IMR-90 (cell line): ENCODE data around the gene SSH2. TPM values are rescaled to one million over a fixed set of nuclear protein-coding genes. Genes with fewer than 3 reads are reported as not detected.

Experiments
- ATAC-seq: fragments of 200-7000 bp; cut with Tn5 transposase; 2 replicates; pipeline ENCODE4 v1.9.1; 2020; ENCODE audit warnings: low read depth, mild to moderate bottlenecking, moderate library complexity
- BruUV-seq: library from RNA; stranded (reverse); fragments of 400-500 nt; replicated peaks from 2 replicates; lab custom pipeline; 2021; lab: Mats Ljungman, UMichigan
- CTCF ChIA-PET: fragments of 300-600 bp; formaldehyde crosslinking; extraction: SDS; loops from one replicate; lab custom pipeline; 2021; ENCODE audit warnings: antibody characterized with exemption; lab: Yijun Ruan, JAX
- POLR2A ChIA-PET: fragments of 300-600 bp; sonication (Branson Sonifier 250); formaldehyde crosslinking; loops from one replicate; lab custom pipeline; 2022; ENCODE audit warnings: antibody characterized with exemption; ENCODE audit not compliant: unreplicated experiment; lab: Charles Lee
- DNase-seq: peaks from one replicate; pipeline ENCODE4 v3.0.0; 2013
- H2AFZ ChIP-seq: replicated peaks from 2 replicates; pipeline ENCODE3; 2013; ENCODE audit warnings: low read length, mild to moderate bottlenecking; ENCODE audit not compliant: poor library complexity
- H2AK5ac ChIP-seq: 2 replicates; pipeline ENCODE4 v1.6.1; 2013; ENCODE audit warnings: low read depth, low read length, inconsistent platforms
- H2AK9ac ChIP-seq: replicated peaks from 2 replicates; pipeline ENCODE3; 2013; ENCODE audit warnings: mild to moderate bottlenecking, low read depth, low read length, moderate library complexity; ENCODE audit not compliant: poor library complexity
- H2BK120ac ChIP-seq: 2 replicates; pipeline ENCODE4 v1.6.1; 2013; ENCODE audit warnings: low read depth, low read length, inconsistent platforms
- H2BK15ac ChIP-seq: 3 replicates; pipeline ENCODE4 v1.6.1; 2013; ENCODE audit warnings: low read depth, low read length, inconsistent platforms
- H2BK20ac ChIP-seq: 2 replicates; pipeline ENCODE4 v1.6.1; 2013; ENCODE audit warnings: low read depth, mild to moderate bottlenecking, inconsistent platforms, low read length, moderate library complexity
- H2BK5ac ChIP-seq: 2 replicates; pipeline ENCODE4 v1.6.1; 2013; ENCODE audit warnings: mild to moderate bottlenecking, low read depth, low read length, inconsistent platforms; ENCODE audit not compliant: poor library complexity, severe bottlenecking
- H3K14ac ChIP-seq: replicated peaks from 2 replicates; pipeline ENCODE4 v1.6.1; 2013; ENCODE audit warnings: low read depth, low read length, inconsistent platforms
- H3K18ac ChIP-seq: 2 replicates; pipeline ENCODE4 v1.6.1; 2013; ENCODE audit warnings: low read depth, low read length, control low read depth
- H3K23ac ChIP-seq: 2 replicates; pipeline ENCODE4 v1.6.1; 2013; ENCODE audit warnings: low read depth, low read length, inconsistent platforms
- H3K27ac ChIP-seq: 2 replicates; pipeline ENCODE4 v1.5.1; 2013; ENCODE audit warnings: mild to moderate bottlenecking, control low read depth, low read length; ENCODE audit not compliant: insufficient read depth
- H3K27me3 ChIP-seq: 2 replicates; pipeline ENCODE4 v1.6.1; 2013; ENCODE audit warnings: low read length; ENCODE audit not compliant: control insufficient read depth, insufficient read depth
- H3K36me3 ChIP-seq: 2 replicates; pipeline ENCODE4 v1.6.1; 2013; ENCODE audit warnings: low read length, mixed read lengths; ENCODE audit not compliant: control insufficient read depth, insufficient read depth
- H3K4ac ChIP-seq: 2 replicates; pipeline ENCODE4 v1.6.1; 2013; ENCODE audit warnings: low read depth, low read length, inconsistent platforms
- H3K4me1 ChIP-seq: 2 replicates; pipeline ENCODE4 v1.6.1; 2013; ENCODE audit warnings: low read length, mixed read lengths; ENCODE audit not compliant: control insufficient read depth, insufficient read depth
- H3K4me2 ChIP-seq: 2 replicates; pipeline ENCODE4 v1.6.1; 2013; ENCODE audit warnings: low read depth, mild to moderate bottlenecking, control low read depth, low read length, moderate library complexity
- H3K4me3 ChIP-seq: 2 replicates; pipeline ENCODE4 v1.5.1; 2013; ENCODE audit warnings: low read depth, mild to moderate bottlenecking, control low read depth, low read length, moderate library complexity; ENCODE audit not compliant: insufficient read depth
- H3K56ac ChIP-seq: 2 replicates; pipeline ENCODE4 v1.6.1; 2013; ENCODE audit warnings: low read length, inconsistent platforms; ENCODE audit not compliant: insufficient read depth; ENCODE audit errors: extremely low read depth
- H3K79me1 ChIP-seq, 2 experiments: 2 replicates each; pipeline ENCODE4 v1.6.1; 2013; ENCODE audit warnings: low read length in 2 of 2, inconsistent platforms in 1 of 2, low read depth in 1 of 2
- H3K9ac ChIP-seq: 2 replicates; pipeline ENCODE4 v1.6.1; 2013; ENCODE audit warnings: low read depth, low read length, control low read depth
- H3K9me1 ChIP-seq: 2 replicates; pipeline ENCODE4 v1.6.1; 2013; ENCODE audit warnings: low read length, inconsistent platforms; ENCODE audit not compliant: insufficient read depth
- H3K9me3 ChIP-seq: 2 replicates; pipeline ENCODE4 v1.6.1; 2013; ENCODE audit warnings: low read length; ENCODE audit not compliant: control insufficient read depth, insufficient read depth
- H4K20me1 ChIP-seq: 2 replicates; pipeline ENCODE4 v1.6.1; 2013; ENCODE audit warnings: low read length, inconsistent platforms; ENCODE audit not compliant: insufficient read depth
- H4K5ac ChIP-seq: 2 replicates; pipeline ENCODE4 v1.6.1; 2013; ENCODE audit warnings: mild to moderate bottlenecking, low read depth, low read length, control low read depth
- H4K8ac ChIP-seq, 2 experiments: 2 replicates each; pipeline ENCODE4 v1.6.1; 2013; ENCODE audit warnings: low read depth in 2 of 2, low read length in 2 of 2, control low read depth in 1 of 2, inconsistent platforms in 1 of 2
- H4K91ac ChIP-seq: 2 replicates; pipeline ENCODE4 v1.6.1; 2013; ENCODE audit warnings: low read depth, low read length, inconsistent platforms; ENCODE audit not compliant: insufficient read depth
- BHLHE40 ChIP-seq: fragments of 150-350 bp; IDR thresholded peaks from 2 replicates; pipeline ENCODE4 v1.6.1; 2016; ENCODE audit warnings: mild to moderate bottlenecking, low read depth, low read length
- CTCF ChIP-seq: conservative IDR thresholded peaks from 2 replicates; pipeline ENCODE4 v1.5.1; 2012; ENCODE audit warnings: mild to moderate bottlenecking, low read depth, low read length, improper control_type of control experiment
- FOS ChIP-seq: fragments of 150-350 bp; IDR thresholded peaks from 2 replicates; pipeline ENCODE4 v1.6.1; 2016; ENCODE audit warnings: low read depth, low read length
- MAFK ChIP-seq: IDR thresholded peaks from 2 replicates; pipeline ENCODE4 v1.6.1; 2012; ENCODE audit warnings: low read depth, low read length, improper control_type of control experiment
- MAZ ChIP-seq: IDR thresholded peaks from 2 replicates; pipeline ENCODE4 v1.6.1; 2012; ENCODE audit warnings: low read depth, mild to moderate bottlenecking, low read length, improper control_type of control experiment, moderate library complexity, borderline replicate concordance
- MXI1 ChIP-seq: IDR thresholded peaks from 2 replicates; pipeline ENCODE4 v1.6.1; 2012; ENCODE audit warnings: low read depth, mild to moderate bottlenecking, low read length, moderate library complexity, borderline replicate concordance
- NFE2L2 ChIP-seq: fragments of 150-350 bp; IDR thresholded peaks from 2 replicates; pipeline ENCODE4 v1.6.1; 2016; ENCODE audit warnings: low read depth, mild to moderate bottlenecking, low read length
- POLR2A ChIP-seq: IDR thresholded peaks from 2 replicates; pipeline ENCODE4 v1.6.1; 2012; ENCODE audit warnings: mild to moderate bottlenecking, low read depth, low read length
- RCOR1 ChIP-seq: IDR thresholded peaks from 2 replicates; pipeline ENCODE4 v1.6.1; 2012; ENCODE audit warnings: mild to moderate bottlenecking, low read length, improper control_type of control experiment; ENCODE audit not compliant: insufficient replicate concordance
- RFX5 ChIP-seq: IDR thresholded peaks from 2 replicates; pipeline ENCODE4 v1.8.0; 2012; ENCODE audit warnings: low read depth, mild to moderate bottlenecking, low read length, moderate library complexity
- SMC3 ChIP-seq: fragments of 150-350 bp; IDR thresholded peaks from 2 replicates; pipeline ENCODE4 v1.6.1; 2016; ENCODE audit warnings: low read depth, mild to moderate bottlenecking, antibody characterized with exemption, low read length, moderate library complexity
- WGBS, 2 experiments: methylation state at CpG; one replicate each; pipeline versions ENCODE4 v1.1.5 to v1.1.7; 2013; ENCODE audit warnings: missing lambda C conversion rate in 2 of 2; ENCODE audit not compliant: insufficient read length in 1 of 2; ENCODE audit errors: extremely low coverage in 2 of 2; 5-methylcytosine and 5-hydroxymethylcytosine counted together
- dilution Hi-C: fragments of 300-500 bp; cut with HindIII; formaldehyde crosslinking; loops from one replicate; pipeline ENCODE4 v1.14.3; 2018; ENCODE audit warnings: low sequenced_read_pairs; ENCODE audit not compliant: unreplicated experiment
- in situ Hi-C: fragments of 300-500 bp; cut with MboI; formaldehyde crosslinking; loops from 3 replicates; pipeline ENCODE4 v1.14.3; 2019; ENCODE audit warnings: low sequenced_read_pairs, inconsistent platforms, mixed read lengths
- intact Hi-C: fragments of 100-400 bp; cut with micrococcal nuclease; formaldehyde crosslinking; loops from 2 replicates; pipeline ENCODE4 v1.10.0; 2022
- polyA plus RNA-seq, 3 experiments: library from polyadenylated mRNA; depleted of rRNA; stranded (reverse); fragments of >200 nt; gene quantifications; 2 replicates each; pipeline ENCODE4 v1.2.3, GENCODE V29; 2012; ENCODE audit warnings: low replicate concordance in 1 of 3
- total RNA-seq: library from RNA; depleted of rRNA; stranded (reverse); fragments of >200 nt; gene quantifications from 2 replicates; pipeline ENCODE4 v1.2.3, GENCODE V29; 2012
- TF ChIP-seq, protein P1 (sequence below): fragments of 150-350 bp; IDR thresholded peaks from 2 replicates; pipeline ENCODE4 v1.6.1; 2016; ENCODE audit warnings: low read depth, mild to moderate bottlenecking, low read length, moderate library complexity, borderline replicate concordance
- TF ChIP-seq, protein P2 (sequence below): fragments of 150-350 bp; IDR thresholded peaks from 2 replicates; pipeline ENCODE4 v1.6.1; 2017; ENCODE audit warnings: mild to moderate bottlenecking, antibody characterized with exemption, low read length, low read depth

SSH2 gene
- total and polyA plus RNA-seq, 2 of the 4 experiments (the other 2 are of a cell fraction): 9.3 TPM

DNA sequence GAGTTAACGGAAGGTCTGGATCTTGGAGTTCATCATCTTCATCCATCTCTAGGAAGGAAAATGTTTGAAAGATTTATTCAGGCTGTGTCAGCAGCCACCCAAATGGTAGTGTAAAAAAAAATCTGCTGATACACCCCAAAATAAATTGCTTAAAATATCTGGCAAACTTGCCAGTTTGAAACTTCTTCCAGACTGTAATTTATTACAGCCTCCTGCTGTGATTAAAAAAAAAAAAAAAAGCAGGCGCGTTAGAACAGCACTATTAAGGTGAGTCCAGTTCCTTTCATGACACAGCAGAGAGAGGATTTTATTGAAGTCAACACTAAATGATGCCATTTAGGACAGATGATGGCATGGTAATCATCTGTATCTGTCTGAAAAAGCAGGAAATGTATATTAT lies 166.8 kb downstream of the SSH2 start:
- intact Hi-C loops: no loop called here

More for the DNA sequence above, 166.8 kb downstream of the SSH2 start:
- no peaks in the 10 kb centered on the region for H3K27me3 ChIP-seq
- H2AFZ ChIP-seq: no peak overlapping the region
- H3K4ac ChIP-seq: no peak overlapping the region
- no peaks in the 10 kb centered on the region for H3K9me3 ChIP-seq
- H3K4me3 ChIP-seq: no peak overlapping the region
- no peak overlapping the region for H3K9ac ChIP-seq
- H3K4me2 ChIP-seq: no peak overlapping the region
- CTCF ChIA-PET: no interaction called here
- H3K9me1 ChIP-seq: no peaks in the 10 kb centered on the region; the same call in 1 of the 2 replicates
- H3K27ac ChIP-seq: no peak overlapping the region
- H3K14ac ChIP-seq: no peak overlapping the region
- no peak overlapping the region for H2BK5ac ChIP-seq
- no peak overlapping the region for H3K23ac ChIP-seq
- no peaks in the 10 kb centered on the region for H3K4me1 ChIP-seq
- H3K79me1 ChIP-seq: peaks cover 4 to 15% of the 10 kb centered on the region in 2 experiments
- H2AK9ac ChIP-seq: no peak overlapping the region
- no peak overlapping the region for H4K91ac ChIP-seq
- DNase-seq: no peak
- H3K56ac ChIP-seq: no peak overlapping the region
- WGBS, 2 experiments: no CpG with 5 or more reads among the region's 3 CpGs
- H4K8ac ChIP-seq: no peak overlapping the region
- H2BK20ac ChIP-seq: no peak overlapping the region
- no TSS peak for BruUV-seq
- no peak overlapping the region for H4K5ac ChIP-seq
- H3K36me3 ChIP-seq: no peaks in the 10 kb centered on the region
- 0 out of 2 replicates have a peak, but pooled peaks cover 6% of the 10 kb centered on the region for H4K20me1 ChIP-seq
- ATAC-seq: no peak
- dilution Hi-C loops (no loop called here), in situ Hi-C loops (no loop called here)
- H2BK15ac ChIP-seq: no peak overlapping the region
- H3K18ac ChIP-seq: no peak overlapping the region
- H2AK5ac ChIP-seq: no peak overlapping the region
- H2BK120ac ChIP-seq: no peak overlapping the region
- POLR2A ChIA-PET: no interaction called here
- TF ChIP-seq, protein P1, sequence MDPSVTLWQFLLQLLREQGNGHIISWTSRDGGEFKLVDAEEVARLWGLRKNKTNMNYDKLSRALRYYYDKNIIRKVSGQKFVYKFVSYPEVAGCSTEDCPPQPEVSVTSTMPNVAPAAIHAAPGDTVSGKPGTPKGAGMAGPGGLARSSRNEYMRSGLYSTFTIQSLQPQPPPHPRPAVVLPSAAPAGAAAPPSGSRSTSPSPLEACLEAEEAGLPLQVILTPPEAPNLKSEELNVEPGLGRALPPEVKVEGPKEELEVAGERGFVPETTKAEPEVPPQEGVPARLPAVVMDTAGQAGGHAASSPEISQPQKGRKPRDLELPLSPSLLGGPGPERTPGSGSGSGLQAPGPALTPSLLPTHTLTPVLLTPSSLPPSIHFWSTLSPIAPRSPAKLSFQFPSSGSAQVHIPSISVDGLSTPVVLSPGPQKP: no peak
- no peak for TF ChIP-seq RFX5
- TF ChIP-seq MAZ: no peak
- no peak for TF ChIP-seq MXI1
- TF ChIP-seq BHLHE40: no peak
- no peak for TF ChIP-seq MAFK
- TF ChIP-seq FOS: no peak
- TF ChIP-seq POLR2A: no peak
- no peak for TF ChIP-seq NFE2L2
- no peak for TF ChIP-seq CTCF
- TF ChIP-seq, protein P2, sequence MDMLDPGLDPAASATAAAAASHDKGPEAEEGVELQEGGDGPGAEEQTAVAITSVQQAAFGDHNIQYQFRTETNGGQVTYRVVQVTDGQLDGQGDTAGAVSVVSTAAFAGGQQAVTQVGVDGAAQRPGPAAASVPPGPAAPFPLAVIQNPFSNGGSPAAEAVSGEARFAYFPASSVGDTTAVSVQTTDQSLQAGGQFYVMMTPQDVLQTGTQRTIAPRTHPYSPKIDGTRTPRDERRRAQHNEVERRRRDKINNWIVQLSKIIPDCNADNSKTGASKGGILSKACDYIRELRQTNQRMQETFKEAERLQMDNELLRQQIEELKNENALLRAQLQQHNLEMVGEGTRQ: no peak
- no peak for TF ChIP-seq SMC3
- TF ChIP-seq RCOR1: no peak
